GM12891 (cell line): ENCODE measurements around the gene HDAC1.

ENCODE experiments used
- PAX5 ChIP-seq: IDR thresholded peaks from 2 replicates; pipeline ENCODE4 v1.6.1; 2011; ENCODE audit warnings: low read length, moderate library complexity, mild to moderate bottlenecking; ENCODE audit not compliant: insufficient read depth, severe bottlenecking
- POLR2A ChIP-seq: IDR thresholded peaks from 2 replicates; pipeline ENCODE4 v1.6.1; 2011; ENCODE audit warnings: low read depth, low read length, control low read depth
- POLR2AphosphoS5 ChIP-seq: IDR thresholded peaks from 2 replicates; pipeline ENCODE4 v1.6.1; 2011; ENCODE audit warnings: low read depth, low read length, control low read depth
- POU2F2 ChIP-seq: IDR thresholded peaks from 2 replicates; pipeline ENCODE4 v1.6.1; 2011; ENCODE audit warnings: low read depth, mild to moderate bottlenecking, control low read depth, low read length, moderate library complexity
- SPI1 ChIP-seq: IDR thresholded peaks from 2 replicates; pipeline ENCODE4 v1.6.1; 2011; ENCODE audit warnings: low read depth, low read length, control low read depth
- TAF1 ChIP-seq: IDR thresholded peaks from 2 replicates; pipeline ENCODE4 v1.6.1; 2011; ENCODE audit warnings: low read depth, low read length, control low read depth

- TF ChIP-seq POLR2A (no peak), POLR2AphosphoS5 (no peak), TAF1 (no peak), SPI1 (no peak), POU2F2 (no peak), PAX5 (no peak)
These were observed 18.3 kb upstream of the HDAC1 start for GRCh38 chr1:32273391-32274208.
